Astrocyte of the spinal cord (primary cell): ENCODE data around the gene SMARCA4.

Source experiments
- DNase-seq: peaks from one replicate; pipeline ENCODE4 v3.0.0; 2011; ENCODE audit warnings: low read depth, low spot score
- H3K4me3 ChIP-seq: 2 replicates; pipeline ENCODE4 v1.5.1; 2011; ENCODE audit warnings: low read depth, mild to moderate bottlenecking, low read length, moderate library complexity
- CTCF ChIP-seq: IDR thresholded peaks from 2 replicates; pipeline ENCODE4 v1.5.1; 2012; ENCODE audit warnings: low read depth, mild to moderate bottlenecking, low read length, inconsistent platforms
- in situ Hi-C: cut with HindIII; loops from 2 replicates; pipeline ENCODE4 v1.10.0; 2017; ENCODE audit warnings: low sequenced_read_pairs

SMARCA4 gene

GRCh38 chr19:10985502-10985901 lies 24.7 kb downstream of the SMARCA4 start:
- no peak overlapping the region for H3K4me3 ChIP-seq
- in situ Hi-C loops: no loop called here
- no peak for TF ChIP-seq CTCF
- no peak for DNase-seq

- no peak overlapping the region for H3K4me3 ChIP-seq
- no peak for DNase-seq
- in situ Hi-C loops: no loop called here
- TF ChIP-seq CTCF: no peak
These were observed 25.7 kb downstream of the SMARCA4 start for GRCh38 chr19:10986301-10987127.

GRCh38 chr19:10987571-10988297 lies 26.9 kb downstream of the SMARCA4 start:
- H3K4me3 ChIP-seq: no peak overlapping the region
- in situ Hi-C loops: no loop called here
- TF ChIP-seq CTCF: no peak
- no peak for DNase-seq

GRCh38 chr19:10988380-10988779 lies 27.6 kb downstream of the SMARCA4 start:
- in situ Hi-C loops: no loop called here
- H3K4me3 ChIP-seq: no peak overlapping the region
- TF ChIP-seq CTCF: no peak
- no peak for DNase-seq

GRCh38 chr19:10988921-10989320 lies 28.1 kb downstream of the SMARCA4 start:
- H3K4me3 ChIP-seq: no peak overlapping the region
- TF ChIP-seq CTCF: no peak
- no peak for DNase-seq
- in situ Hi-C loops: no loop called here

- no peak for TF ChIP-seq CTCF
- no peak overlapping the region for H3K4me3 ChIP-seq
- in situ Hi-C loops: no loop called here
- DNase-seq: no peak
These were observed 30.2 kb downstream of the SMARCA4 start for GRCh38 chr19:10991076-10991475.
